Medulla oblongata (tissue), 1 donor: ENCODE measurements around the gene KNTC1.
"Not testable (repeated sequence)": the region's sequence is repeated elsewhere in the genome, so short reads cannot be mapped to it uniquely, and the experiment has no call there.

Experiments
- DNase-seq: peaks from one replicate; pipeline ENCODE4 v3.0.0-alpha.2; 2015; ENCODE audit errors: extremely low spot score

KNTC1 gene, protein sequence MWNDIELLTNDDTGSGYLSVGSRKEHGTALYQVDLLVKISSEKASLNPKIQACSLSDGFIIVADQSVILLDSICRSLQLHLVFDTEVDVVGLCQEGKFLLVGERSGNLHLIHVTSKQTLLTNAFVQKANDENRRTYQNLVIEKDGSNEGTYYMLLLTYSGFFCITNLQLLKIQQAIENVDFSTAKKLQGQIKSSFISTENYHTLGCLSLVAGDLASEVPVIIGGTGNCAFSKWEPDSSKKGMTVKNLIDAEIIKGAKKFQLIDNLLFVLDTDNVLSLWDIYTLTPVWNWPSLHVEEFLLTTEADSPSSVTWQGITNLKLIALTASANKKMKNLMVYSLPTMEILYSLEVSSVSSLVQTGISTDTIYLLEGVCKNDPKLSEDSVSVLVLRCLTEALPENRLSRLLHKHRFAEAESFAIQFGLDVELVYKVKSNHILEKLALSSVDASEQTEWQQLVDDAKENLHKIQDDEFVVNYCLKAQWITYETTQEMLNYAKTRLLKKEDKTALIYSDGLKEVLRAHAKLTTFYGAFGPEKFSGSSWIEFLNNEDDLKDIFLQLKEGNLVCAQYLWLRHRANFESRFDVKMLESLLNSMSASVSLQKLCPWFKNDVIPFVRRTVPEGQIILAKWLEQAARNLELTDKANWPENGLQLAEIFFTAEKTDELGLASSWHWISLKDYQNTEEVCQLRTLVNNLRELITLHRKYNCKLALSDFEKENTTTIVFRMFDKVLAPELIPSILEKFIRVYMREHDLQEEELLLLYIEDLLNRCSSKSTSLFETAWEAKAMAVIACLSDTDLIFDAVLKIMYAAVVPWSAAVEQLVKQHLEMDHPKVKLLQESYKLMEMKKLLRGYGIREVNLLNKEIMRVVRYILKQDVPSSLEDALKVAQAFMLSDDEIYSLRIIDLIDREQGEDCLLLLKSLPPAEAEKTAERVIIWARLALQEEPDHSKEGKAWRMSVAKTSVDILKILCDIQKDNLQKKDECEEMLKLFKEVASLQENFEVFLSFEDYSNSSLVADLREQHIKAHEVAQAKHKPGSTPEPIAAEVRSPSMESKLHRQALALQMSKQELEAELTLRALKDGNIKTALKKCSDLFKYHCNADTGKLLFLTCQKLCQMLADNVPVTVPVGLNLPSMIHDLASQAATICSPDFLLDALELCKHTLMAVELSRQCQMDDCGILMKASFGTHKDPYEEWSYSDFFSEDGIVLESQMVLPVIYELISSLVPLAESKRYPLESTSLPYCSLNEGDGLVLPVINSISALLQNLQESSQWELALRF (N-terminal part only)

DNA sequence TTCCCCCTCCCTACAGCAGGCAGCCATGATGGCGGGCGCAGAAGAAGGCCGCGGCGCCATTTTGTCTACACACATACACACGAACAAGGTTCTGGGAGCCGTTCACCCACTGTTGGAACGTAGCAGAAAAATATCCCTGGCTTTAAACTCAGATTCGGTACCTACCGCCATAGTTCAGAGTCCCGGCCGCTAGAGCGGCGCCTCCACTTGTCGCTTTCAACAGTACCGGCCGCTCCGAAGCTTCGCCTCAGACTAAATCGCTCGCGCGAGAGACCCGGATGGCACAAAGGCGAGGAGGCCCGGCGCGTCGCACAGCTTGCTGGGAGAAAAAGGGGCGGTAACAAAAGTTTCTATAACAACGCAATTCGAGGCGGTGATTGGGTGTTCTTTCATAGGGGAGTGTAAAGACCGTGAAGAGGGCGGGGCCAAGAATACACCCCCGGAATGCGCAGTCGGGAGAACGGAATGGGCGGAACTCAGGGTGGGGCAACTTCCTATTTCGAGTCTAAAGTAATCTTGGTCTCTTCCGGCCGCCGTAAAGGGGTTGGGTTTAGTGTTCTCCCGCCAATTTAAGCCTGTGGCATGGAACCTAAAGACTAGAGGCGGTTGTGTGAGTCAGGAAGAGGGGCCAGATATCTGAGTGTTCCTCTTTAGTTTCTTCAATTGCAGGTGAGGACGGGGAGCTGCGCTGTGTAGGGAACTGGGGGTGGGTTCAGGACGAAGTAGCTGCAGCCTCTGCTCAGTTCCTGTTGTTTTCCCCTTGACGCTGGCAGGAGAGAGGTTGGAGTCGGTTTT is at the start of gene KNTC1, which contains the start of gene RSRC2:
Gene KNTC1, plus strand, starts transcription at position 567 of the 795 bp plus-strand sequence. CDS start 2,815 bp downstream, outside the sequence.
Gene RSRC2, minus strand, starts transcription at position 254 of the 795 bp plus-strand sequence. Its CDS starts 83 bp downstream, at position 171.
- DNase-seq = peak; percentile 100

DNA sequence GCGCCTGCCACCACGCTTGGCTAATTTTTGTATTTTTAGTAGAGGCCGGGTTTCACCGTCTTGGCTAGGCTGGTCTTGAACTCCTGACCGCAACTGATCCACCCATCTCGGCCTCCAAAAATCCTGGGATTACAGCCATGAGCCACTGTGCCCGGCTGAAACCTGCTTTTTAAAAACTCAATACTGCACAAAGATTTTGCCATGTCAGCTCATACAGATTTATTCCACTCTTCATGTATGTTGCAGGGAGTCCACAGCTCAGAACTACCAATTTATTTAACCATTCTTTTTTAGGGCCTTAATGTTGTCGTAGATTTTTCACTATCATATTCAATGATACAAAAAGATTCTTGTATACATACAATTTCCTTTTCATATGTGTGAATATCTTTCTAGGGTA is 46.3 kb upstream of the KNTC1 start:
- DNase-seq = no peak

DNA sequence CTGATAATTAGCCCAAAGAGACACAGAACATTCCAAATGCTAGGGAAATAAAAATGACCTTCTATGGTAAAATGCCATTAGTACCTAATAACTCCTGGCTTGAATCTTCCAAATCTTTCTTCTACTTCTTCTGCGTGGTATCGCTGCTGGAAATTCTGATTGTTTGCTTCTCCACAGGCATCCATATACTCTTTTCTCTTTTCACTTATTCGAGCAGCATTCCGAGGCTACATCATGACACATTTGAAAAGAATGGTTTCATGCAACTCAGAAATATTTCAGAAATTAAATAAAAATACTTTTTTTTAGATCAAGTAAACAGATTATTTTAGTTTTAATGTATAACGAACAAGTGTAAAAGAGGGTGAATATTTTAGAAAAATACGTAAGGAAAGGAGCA is 45.2 kb upstream of the KNTC1 start:
- no peak for DNase-seq

DNA sequence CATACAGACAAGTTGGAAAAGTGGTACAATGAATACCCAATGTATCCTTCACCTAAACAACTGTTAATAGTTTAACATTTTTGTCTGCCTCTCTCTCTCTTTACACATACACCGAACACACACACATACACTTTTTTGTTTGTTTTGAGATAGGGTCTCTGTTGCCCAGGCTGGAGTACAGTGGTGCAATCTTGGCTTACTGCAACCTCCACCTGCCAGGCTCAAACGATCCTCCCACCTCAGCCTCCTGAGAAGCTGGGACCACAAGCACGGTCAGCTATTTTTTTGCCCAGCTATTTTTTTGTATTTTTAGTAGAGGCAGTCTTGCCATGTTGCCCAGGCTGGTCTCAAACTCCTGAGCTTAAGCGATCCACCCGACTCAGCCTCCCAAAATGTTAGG is 43.1 kb upstream of the KNTC1 start:
- no peak for DNase-seq

DNA sequence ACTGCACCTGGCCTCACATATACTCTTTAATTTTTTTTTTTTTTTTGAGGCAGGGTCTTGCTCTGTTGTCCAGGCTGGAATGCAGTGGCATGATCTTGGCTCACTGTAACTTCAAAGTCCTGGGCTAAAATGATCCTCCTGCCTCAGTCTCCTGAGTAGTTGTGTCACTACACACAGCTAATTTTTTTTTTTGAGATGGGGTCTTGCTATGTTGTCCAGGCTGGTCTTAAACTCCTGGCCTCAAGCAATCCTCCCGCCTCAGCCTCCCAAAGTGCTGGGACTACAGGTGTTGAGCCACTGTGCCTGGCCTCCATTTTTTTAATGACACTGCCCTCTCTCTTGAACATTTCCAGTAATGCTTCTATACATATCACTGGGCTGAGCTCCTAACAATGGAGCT is 42.7 kb upstream of the KNTC1 start:
- not testable (repeated sequence) for DNase-seq

DNA sequence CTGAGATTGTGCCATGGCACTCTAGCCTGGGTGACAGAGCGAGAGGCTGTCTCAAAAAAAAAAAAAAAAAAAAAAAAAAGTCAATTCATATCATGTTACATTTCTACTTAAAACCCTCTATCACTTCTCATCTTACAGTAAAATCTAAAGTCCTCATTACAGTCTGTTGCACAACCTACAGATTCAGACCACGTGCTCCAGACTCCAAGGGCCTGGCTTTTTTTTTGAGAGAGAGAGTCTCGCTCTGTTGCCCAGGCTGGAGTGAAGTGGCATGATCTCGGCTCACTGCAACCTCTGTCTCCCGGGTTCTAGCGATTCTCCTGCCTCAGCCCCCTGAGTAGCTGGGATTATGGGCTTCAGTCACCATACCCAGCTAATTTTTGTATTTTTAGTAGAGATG is 40.7 kb upstream of the KNTC1 start:
- not testable (repeated sequence) for DNase-seq

DNA sequence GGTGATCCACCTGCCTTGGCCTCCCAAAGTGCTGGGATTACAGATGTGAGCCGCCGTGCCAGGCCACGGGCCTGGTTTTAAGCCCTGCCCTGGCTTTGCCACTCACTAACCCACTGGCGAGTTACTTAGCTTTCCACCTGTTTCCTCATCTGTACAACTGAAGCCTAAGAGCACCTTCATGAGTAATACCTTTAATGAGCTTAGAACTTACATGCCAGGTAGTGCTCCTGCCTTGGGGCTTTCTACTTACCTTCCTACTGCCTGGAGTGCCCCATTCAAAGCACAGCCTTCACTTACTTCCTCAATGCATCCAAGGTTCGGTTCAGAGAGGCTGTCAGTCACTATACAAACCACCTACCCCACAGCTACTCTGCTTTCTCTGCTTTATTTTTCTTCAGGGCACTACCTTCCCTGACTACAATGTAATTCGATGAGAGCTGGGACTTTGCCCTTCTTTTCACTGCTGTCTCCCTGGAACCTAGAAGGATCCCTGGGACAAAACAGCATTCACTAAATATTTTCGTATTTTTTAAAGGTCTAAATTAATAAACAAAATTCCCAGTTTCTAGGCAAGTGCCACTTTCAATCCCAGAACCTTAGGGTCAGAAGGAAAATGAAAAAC is 40.1 kb upstream of the KNTC1 start:
- DNase-seq = no peak

DNA sequence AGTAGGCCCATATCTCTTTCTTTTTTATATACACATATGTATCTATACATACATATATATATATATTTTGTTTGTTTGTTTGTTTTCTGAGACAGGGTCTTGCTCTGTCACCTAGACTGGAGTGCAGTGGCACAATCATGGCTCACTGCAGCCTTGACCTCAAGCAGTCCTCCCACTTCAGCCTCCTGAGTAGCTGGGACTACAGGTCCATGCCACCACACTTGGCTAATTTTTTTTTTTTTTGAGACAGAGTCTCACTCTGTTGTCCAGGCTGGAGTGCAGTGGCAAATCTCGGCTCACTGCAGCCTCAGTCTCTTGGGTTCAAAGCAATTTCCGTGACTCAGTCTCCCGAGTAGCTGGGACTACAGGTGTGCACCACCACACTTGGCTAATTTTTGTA is 39.2 kb upstream of the KNTC1 start:
- not testable (repeated sequence) for DNase-seq

DNA sequence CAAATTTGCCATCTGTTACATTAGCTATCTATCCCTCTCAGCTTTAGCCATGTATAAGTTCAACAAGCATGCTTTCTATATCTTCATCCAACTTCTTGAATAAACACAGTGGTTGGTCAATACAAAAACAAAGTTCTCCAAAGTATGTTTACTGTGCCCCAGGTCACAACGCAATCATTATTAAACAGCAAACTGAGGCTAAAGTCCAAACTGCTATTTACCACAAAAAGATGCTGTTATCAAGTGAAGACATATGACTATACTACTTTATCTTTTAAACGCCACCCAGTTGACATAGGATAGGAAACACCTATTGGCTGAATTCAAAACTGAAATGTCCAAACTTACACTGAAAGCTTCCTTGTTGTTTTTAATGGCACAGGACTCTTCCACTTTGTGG is 38.0 kb upstream of the KNTC1 start:
- no peak for DNase-seq

DNA sequence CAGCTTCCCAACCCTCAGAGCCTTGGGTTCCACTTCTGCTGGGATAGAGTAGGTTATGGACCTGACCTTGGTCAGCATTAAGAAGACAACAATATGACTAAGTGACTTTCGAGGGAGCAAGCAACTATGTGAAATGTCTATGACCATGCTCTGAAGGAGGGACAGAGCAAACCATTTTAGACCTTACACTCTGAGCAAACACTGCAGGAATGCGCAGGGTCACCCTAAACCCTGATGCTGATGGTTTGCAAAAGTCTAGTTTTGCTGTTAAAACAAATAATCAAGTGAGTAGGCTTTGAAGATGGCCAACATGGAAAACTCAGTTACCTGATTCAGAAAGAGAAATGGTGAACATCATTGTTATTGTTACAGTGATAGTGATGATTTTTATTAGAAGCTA is 35.1 kb upstream of the KNTC1 start:
- no peak for DNase-seq

DNA sequence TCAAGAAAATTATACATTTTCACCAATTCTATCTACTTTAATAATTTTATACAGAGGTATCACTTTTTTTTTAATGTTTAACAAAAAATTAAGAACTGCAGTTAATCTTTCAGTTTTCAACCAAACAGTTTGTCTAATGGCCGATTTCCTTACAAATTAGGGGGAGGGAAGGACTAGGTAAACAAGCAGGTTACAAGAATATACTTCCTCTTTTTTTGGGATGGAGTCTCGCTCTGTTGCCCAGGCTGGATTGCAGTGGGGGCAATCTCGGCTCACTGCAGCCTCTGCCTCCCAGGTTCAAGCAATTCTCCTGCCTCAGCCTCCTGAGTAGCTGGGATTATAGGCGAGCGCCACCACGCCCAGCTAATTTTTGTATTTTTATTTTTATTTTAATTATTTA is 33.8 kb upstream of the KNTC1 start:
- not testable (repeated sequence) for DNase-seq

DNA sequence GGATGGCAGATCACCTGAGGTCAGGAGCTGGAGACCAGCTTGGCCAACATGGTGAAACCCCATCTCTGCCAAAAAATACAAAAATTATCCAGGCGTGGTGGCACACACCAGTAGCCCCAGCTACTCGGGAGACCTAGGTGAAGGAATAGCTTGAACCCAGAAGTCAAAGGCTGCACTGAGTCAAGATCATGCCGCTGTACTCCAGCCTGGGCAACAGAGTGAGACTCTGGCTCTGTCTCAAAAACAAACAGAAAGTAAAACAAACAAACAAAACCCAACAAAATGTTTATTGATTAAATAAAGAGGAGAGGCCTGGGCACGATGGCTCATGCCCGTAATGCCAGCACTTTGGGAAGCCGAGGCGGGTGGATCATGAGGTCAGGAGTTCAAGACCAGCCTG is 31.8 kb upstream of the KNTC1 start:
- DNase-seq = no peak

DNA sequence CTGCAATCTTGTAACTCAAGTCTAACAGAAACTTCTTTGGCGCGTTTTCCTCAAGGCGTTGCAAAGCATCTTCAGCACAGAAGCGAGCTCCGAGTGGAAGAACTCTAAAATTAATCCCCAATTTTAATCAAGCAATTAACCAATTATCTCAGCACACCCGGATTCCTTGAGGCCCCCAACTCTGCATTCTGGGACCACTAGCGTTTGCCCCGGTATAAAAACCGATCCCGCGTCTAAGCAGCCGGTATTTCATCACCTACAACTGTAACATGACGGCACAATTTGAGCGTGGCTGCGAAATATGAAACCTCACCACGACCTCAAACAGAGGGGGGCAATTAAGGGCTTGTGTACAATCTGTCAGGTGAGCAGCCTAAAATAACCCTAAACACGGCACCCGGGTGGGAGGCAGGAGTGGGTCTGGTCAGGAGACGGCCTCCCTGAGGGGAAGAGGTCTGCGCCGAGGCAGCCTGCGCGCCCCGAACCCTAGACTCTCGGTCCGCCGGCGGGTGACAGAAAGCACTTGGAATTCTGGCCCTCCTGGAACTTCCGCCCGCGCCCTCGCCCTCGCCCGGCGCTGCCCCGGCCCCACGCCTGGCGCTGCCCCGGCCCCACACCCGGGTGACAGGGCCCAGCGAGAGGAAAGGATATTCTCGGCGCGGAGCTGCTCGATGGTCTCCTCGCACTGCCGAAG is 26.9 kb upstream of the KNTC1 start:
- DNase-seq = peak; percentile 27

DNA sequence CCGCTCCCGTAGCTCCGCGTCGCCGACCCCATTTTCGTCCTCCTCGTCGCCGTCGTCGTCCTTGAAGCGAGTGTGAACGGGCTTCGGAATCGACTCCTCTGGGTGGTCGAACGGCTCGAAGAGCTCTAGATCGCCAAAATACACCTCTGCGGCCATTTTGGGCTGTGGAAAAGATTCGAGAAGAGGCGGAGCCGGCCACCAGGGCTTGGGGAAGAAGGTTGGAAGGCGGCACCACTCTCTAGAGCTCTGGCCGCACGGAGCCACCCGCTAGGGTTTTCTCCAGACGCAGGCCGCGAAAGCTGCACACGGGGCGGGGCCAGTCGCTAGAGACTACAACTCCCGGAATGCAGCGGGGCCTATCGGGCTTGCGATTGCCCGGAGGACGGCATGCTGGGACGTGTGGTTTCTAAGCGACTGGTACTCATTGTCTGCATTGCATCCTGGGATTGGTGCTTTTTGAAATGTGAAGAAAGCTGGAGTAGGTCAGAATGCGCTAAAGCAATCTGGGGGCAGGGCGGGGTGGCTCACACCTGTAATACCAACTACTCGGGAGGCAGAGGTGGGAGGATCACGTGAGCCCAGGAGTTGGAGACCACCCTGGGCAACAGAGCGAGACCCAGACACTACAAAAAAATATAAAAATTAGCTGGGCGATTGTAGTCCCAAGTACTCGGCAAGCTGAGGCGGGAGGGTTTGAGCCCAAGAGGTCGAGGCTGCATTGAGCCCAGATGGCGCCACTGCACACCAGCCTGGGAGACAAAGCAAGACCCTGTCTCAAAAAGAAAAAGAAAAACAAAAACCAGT is 26.2 kb upstream of the KNTC1 start, which contains the start of gene ZCCHC8:
Gene ZCCHC8, minus strand, starts transcription at position 248 of the 804 bp plus-strand sequence. Its CDS starts 92 bp downstream, at position 156.
- peak; percentile 98 for DNase-seq

DNA sequence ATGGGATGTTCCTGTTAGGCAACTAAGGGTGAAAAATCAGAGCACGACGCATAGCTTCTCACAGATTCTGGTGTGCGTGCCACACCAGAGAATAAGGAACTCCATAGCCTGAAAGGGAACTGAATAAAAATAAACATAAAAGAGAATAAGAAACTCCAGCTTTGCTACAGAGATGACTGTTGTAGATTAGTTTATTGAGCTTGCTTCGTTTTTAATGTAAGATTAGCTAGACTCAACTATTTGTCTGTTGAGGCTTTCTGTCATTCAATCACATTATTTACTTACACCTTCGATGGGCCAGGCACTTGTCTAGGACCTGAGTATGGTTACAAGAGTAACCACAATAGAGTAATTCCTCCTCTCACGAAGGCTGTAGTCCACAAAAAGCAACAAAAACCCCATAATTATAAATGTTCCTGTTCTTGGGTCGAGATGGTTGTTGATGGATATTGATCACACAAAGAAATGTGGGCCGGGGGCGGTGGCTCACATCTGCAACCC is 25.5 kb upstream of the KNTC1 start:
- no peak for DNase-seq

DNA sequence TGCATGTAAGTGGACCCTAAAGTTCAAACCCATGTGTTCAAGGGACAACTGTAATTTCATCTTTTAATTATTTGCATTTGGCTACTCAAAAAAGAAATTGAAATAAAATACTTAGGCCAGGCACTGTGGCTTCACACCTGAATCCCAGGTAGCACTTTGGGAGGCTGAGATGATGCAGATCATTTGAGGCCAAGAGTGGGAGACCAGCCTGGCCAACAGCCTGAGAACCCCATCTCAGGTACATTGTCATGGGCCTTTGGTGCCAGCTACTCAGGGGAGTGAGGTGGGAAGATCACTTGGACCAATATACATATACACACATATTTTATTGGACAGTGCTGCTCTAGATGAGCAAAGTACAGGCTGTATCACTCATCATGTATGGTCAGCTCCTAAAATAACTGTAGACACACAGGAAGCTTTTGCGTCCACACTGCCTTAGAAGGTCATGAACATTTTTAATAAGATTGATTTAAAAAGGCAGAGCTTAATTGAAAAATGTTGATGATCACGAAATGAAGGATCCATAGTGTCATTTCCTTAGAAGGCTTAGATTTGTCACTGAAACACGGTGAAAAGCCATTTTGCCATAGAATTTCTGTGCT is 23.8 kb upstream of the KNTC1 start:
- DNase-seq = no peak

DNA sequence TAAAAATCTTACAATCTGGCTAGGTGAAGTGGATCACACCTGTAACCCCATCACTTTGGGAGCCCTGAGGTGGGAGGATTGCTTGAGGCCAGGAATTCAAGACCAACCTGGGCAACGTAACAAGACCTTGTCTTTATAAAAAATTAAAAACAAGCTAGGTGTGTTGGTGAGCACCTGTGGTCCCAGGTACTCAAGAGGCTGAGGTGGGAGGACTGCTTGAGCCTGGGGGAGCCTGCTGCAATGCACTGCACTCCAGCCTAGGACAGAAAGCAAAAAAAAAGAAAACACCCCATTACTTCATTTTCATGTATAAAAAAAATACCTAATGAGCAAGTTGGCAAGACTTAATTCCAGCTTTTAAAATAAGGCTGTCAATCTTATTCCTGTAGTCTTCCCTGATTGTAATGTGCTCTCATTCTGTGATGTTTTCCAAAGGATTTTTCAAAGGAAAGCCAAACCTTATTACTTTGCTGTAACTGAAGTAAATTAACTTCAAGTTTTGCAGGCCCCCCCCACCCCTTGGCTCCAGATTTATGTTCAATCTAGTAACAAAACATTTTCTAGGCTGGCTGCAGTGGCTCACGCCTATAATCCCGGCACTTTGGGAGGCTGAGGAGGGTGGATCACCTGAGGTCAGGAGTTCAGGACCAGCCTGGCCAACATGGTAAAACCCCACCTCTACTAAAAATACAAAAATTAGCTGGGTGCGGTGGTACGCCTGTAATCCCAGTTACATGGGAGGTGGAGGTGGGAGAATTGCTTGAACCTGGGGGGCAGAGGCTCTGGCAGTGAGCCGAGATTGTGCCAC is 23.1 kb upstream of the KNTC1 start:
- no peak for DNase-seq
